Activated naive CD4-positive, alpha-beta T cell treated with anti-CD3 and anti-CD28 coated beads, Interleukin-2, amount 50 U/mL, for 24 hours (primary cell): Measurements from ENCODE around the gene PRSS23.

Source experiments
- H3K27ac Mint-ChIP-seq: one replicate; pipeline ENCODE4 v1.8.0; 2021; ENCODE audit warnings: mild to moderate bottlenecking, mixed read lengths
- H3K27me3 Mint-ChIP-seq: one replicate; pipeline ENCODE4 v1.8.0; 2021; ENCODE audit warnings: mixed read lengths
- H3K36me3 Mint-ChIP-seq: one replicate; pipeline ENCODE4 v1.8.0; 2021; ENCODE audit warnings: mixed read lengths
- H3K4me1 Mint-ChIP-seq: one replicate; pipeline ENCODE4 v1.8.0; 2021; ENCODE audit warnings: mixed read lengths
- H3K4me3 Mint-ChIP-seq: one replicate; pipeline ENCODE4 v1.8.0; 2021; ENCODE audit warnings: mild to moderate bottlenecking, mixed read lengths
- H3K9me3 Mint-ChIP-seq: one replicate; pipeline ENCODE4 v1.8.0; 2021; ENCODE audit warnings: mixed read lengths

PRSS23 gene

DNA sequence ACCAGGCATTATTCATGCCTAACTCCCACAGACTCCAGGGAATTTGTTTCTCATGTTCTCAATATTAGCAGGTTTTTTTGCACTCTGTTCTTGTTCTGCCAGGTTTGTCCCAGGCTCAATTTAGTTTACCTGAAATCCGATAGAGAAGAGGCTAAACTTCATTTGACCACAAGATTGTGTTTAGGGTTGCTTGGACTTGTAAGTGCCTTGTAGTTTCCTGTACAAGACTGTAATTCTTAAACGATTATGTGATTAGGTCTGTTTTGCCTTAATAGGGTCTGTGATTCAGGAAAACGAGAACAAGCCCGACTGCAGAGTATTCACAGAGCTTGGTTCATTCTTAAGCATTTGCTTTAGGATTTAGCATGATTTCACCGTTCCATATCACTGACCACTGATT is 1.8 kb downstream of the PRSS23 start:
- Mint-ChIP-seq H3K36me3 (no peaks in the 10 kb centered on the region), H3K9me3 (no peaks in the 10 kb centered on the region), H3K27ac (no peak overlapping the region), H3K27me3 (peaks cover 30% of the 10 kb centered on the region), H3K4me3 (peak overlapping the region; percentile 59), H3K4me1 (peaks cover 31% of the 10 kb centered on the region)

DNA sequence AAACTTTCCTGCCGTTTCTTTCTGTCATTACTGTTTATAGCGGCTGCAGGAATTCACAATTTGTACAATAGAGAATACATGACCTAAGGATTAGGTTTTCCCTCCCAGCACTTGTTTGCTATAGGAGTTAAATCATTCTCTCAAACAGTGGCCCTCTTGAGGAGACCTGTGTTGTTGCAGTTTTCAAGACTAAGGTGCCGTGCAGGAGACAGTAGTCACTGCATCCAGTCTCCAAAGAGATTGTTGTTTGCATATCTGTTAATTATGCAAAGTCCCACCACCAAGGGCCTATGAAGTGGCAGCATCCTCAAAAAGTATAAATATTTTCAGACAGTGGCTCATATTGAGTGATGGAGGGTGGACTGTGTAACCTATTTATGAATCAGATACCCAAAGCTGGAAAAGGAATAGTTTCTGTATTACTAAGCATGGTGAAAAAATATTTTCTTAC is 2.3 kb downstream of the PRSS23 start:
- Mint-ChIP-seq H3K4me3 (peak overlapping the region; percentile 59), H3K9me3 (no peaks in the 10 kb centered on the region), H3K4me1 (peaks cover 31% of the 10 kb centered on the region), H3K27me3 (peaks cover 32% of the 10 kb centered on the region), H3K27ac (peak overlapping the region; percentile 66), H3K36me3 (no peaks in the 10 kb centered on the region)

DNA sequence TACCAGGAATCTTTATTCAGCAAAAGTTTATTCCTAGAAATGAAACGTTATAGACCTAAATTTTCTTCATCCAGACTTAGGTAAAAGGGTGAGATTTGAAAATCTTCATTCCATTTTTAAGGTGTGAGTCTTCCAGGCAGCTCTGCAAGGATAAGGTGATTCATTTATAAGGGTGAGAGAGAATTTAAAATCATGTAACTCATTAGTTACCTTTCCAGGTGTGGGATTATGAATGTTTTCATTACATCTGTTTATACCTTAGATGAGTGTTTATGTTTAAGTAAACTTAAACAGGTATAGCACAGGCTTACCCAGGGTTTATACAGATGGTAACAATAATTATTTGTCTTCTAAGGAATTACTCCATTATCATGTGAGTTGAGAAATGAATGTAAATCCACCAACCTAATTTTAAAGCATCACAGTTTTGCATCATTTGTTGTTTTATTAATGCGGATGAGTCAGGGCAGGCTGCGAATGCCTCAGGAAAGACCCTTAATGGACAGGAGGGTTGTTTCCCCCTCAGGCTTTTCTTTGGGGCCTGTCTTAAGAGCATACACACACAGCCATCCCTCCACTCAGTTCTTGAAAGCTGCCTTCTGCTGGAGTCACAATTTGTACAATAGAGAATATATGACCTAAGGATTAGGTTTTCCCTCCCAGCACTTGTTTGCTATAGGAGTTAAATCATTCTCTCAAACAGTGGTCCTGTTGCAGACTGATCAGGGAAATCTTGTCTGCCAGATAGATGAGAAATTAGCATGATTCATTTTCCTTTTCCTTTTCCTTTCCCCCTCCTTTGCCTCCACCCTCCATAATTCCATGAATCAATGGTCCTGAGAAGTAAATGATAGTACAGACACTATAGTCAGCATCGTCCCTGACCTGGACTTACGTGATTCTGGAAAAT is 3.0 kb downstream of the PRSS23 start:
- peaks cover 31% of the 10 kb centered on the region for H3K27me3 Mint-ChIP-seq
- H3K9me3 Mint-ChIP-seq = no peaks in the 10 kb centered on the region
- peaks cover 31% of the 10 kb centered on the region for H3K4me1 Mint-ChIP-seq
- peak overlapping the region; percentile 24 for H3K4me3 Mint-ChIP-seq
- H3K36me3 Mint-ChIP-seq = no peaks in the 10 kb centered on the region
- H3K27ac Mint-ChIP-seq = peak overlapping the region; percentile 66

DNA sequence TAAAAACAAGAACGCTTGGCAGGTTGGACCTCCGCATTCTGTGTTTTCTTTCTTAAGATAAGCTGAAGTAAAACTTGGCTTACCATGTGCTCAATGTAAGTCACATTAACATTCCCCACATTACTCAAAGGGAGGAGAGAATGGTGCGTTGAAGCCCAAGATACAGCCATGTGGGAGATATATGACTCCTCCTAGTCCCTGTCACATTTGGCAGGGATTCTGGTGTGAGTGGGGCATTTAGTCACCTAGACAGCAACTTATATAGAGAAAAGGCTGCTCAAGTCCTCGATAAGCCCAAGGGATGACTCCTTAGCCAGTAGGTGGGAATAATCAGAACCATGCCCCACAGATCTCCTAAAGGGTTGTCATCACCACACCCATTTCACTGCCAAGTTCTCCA is 4.6 kb downstream of the PRSS23 start:
- H3K36me3 Mint-ChIP-seq = no peaks in the 10 kb centered on the region
- H3K4me1 Mint-ChIP-seq = peaks cover 31% of the 10 kb centered on the region
- no peaks in the 10 kb centered on the region for H3K9me3 Mint-ChIP-seq
- H3K27me3 Mint-ChIP-seq = peaks cover 26% of the 10 kb centered on the region
- H3K27ac Mint-ChIP-seq = no peak overlapping the region
- H3K4me3 Mint-ChIP-seq = no peak overlapping the region

DNA sequence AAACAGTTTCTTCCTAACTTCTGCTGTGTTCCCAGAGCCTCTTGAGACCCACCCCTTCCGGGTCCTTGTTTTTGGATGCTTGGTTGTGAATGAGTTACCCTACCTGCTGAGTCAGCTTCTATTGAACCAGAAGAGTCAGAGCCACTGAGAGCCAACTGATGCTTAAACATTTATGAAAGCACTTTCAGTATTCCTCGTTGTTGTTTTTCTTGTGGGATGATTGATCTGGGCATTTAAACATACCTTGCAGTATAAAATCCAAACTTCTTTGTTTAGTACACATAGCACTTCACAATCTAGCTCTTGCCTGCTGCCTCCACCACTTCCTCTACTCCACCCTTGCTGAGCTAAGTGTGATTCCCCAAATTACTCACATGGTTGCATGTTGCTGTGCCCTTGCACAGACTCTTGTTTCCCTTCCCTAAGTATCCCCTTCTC is 5.5 kb downstream of the PRSS23 start:
- Mint-ChIP-seq H3K27ac (no peak overlapping the region), H3K27me3 (peaks cover 27% of the 10 kb centered on the region), H3K9me3 (no peaks in the 10 kb centered on the region), H3K36me3 (no peaks in the 10 kb centered on the region), H3K4me1 (peaks cover 31% of the 10 kb centered on the region), H3K4me3 (no peak overlapping the region)

DNA sequence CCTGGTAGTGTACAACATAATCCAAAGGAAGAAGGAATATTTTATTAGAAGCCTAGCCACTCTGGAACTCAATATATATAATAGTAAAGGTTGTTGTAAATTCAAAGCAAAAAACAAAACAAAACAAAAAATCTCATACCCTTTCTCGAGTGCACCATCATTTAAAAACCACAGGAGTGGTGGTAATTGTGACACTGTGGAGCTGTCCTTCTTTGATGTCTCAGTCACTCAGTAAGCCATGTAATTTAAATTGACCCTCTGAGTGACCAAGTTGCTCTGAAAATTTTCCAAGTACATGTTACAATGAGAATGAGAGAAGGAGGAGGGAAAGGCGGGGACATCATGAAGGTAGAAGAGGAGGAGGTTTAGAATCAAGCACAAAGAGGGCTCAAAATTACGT is 6.6 kb downstream of the PRSS23 start:
- H3K4me3 Mint-ChIP-seq = no peak overlapping the region
- peaks cover 31% of the 10 kb centered on the region for H3K4me1 Mint-ChIP-seq
- H3K27ac Mint-ChIP-seq = no peak overlapping the region
- H3K36me3 Mint-ChIP-seq = no peaks in the 10 kb centered on the region
- peaks cover 24% of the 10 kb centered on the region for H3K27me3 Mint-ChIP-seq
- H3K9me3 Mint-ChIP-seq = no peaks in the 10 kb centered on the region

DNA sequence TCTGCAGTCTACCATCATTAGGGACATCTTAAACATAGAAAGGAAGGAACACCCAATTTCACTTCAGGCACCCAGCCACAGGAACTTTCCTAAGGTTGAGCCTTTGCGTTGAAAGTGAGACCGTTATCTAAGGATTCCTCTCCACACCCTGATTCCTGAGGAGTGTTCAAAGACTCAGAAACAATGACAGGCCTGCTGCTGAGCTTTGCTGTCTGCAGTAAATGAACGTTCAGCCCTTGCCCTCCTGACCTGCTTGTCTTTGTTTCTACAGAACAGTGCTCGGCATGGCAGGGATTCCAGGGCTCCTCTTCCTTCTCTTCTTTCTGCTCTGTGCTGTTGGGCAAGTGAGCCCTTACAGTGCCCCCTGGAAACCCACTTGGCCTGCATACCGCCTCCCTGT is 7.0 kb downstream of the PRSS23 start:
- peak overlapping the region; percentile 39 for H3K27ac Mint-ChIP-seq
- H3K9me3 Mint-ChIP-seq = no peaks in the 10 kb centered on the region
- no peaks in the 10 kb centered on the region for H3K36me3 Mint-ChIP-seq
- H3K27me3 Mint-ChIP-seq = peaks cover 20% of the 10 kb centered on the region
- H3K4me1 Mint-ChIP-seq = peaks cover 31% of the 10 kb centered on the region
- no peak overlapping the region for H3K4me3 Mint-ChIP-seq

DNA sequence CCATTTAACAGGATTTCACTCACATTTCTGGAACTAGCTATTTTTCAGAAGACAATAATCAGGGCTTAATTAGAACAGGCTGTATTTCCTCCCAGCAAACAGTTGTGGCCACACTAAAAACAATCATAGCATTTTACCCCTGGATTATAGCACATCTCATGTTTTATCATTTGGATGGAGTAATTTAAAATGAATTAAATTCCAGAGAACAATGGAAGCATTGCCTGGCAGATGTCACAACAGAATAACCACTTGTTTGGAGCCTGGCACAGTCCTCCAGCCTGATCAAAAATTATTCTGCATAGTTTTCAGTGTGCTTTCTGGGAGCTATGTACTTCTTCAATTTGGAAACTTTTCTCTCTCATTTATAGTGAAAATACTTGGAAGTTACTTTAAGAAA is 9.2 kb downstream of the PRSS23 start:
- no peak overlapping the region for H3K4me3 Mint-ChIP-seq
- H3K27me3 Mint-ChIP-seq = peaks cover 11% of the 10 kb centered on the region
- no peak overlapping the region for H3K27ac Mint-ChIP-seq
- no peaks in the 10 kb centered on the region for H3K9me3 Mint-ChIP-seq
- no peaks in the 10 kb centered on the region for H3K36me3 Mint-ChIP-seq
- H3K4me1 Mint-ChIP-seq = peaks cover 14% of the 10 kb centered on the region

DNA sequence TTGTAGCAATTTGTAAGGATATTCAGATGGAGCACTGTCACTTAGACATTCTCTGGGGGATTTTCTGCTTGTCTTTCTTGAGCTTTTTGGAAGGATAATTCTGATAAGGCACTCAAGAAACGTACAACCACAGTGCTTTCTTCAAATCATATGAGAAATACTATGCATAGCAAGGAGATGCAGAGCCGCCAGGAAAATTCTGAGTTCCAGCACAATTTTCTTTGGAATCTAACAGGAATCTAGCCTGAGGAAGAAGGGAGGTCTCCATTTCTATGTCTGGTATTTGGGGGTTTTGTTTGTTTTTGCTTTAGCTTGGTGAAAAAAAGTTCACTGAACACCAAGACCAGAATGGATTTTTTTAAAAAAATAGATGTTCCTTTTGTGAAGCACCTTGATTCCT is 9.9 kb downstream of the PRSS23 start:
- H3K4me1 Mint-ChIP-seq = peaks cover 11% of the 10 kb centered on the region
- H3K36me3 Mint-ChIP-seq = no peaks in the 10 kb centered on the region
- H3K27me3 Mint-ChIP-seq = peaks cover 7% of the 10 kb centered on the region
- peak overlapping the region; percentile 12 for H3K27ac Mint-ChIP-seq
- H3K9me3 Mint-ChIP-seq = no peaks in the 10 kb centered on the region
- no peak overlapping the region for H3K4me3 Mint-ChIP-seq

DNA sequence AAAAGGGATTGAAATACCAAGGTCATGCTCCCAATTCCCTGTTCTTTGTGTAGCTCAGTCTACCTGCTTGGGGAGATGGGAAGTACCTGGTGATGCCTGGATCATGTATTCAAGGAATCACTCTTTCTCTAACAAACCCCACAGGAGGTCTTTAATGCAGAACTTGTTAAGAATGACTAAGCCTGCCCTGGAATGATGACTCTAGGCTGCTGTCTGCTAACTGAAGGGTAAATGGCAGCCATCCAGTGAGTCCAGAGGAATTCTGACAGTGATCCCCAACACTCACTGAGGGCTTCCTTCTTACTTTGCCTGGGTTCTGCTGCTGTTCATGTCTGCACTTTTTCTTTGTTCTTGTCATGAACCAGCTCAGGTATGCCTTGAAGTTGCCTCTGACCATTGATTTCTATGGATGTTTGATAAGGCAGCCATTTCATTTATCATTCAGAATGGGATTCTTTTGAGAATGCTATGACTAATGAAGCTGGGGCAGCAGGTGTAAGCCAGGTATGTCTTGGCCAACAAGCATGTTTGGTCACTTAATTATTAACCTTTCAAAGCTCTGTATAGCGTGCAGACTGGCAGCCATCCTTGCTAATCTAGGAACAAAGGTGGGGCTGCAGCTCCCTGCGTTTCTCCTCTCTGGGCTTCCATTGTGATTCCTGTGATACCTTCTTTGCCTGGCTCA is 11.4 kb downstream of the PRSS23 start:
- Mint-ChIP-seq H3K27me3 (peaks cover 9% of the 10 kb centered on the region), H3K4me3 (no peak overlapping the region), H3K27ac (no peak overlapping the region), H3K4me1 (peaks cover 4% of the 10 kb centered on the region), H3K36me3 (no peaks in the 10 kb centered on the region), H3K9me3 (no peaks in the 10 kb centered on the region)

DNA sequence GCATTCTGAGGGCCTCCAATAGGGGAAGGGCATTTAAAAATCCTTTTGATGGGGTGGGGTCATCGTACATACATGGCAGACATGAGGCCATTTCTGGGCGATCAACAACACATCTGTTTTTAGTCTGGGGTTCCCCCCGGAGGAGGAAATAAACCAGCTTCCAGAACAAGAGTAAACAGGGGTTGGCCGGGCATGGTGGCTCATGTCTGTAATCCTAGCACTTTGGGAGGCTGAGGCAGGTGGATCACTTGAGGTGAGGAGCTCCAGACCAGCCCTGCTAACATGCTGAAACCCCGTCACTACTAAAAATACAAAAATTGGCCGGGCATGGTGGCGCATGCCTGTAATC is 12.0 kb downstream of the PRSS23 start:
- Mint-ChIP-seq H3K27ac (no peak overlapping the region), H3K4me3 (no peak overlapping the region), H3K9me3 (no peaks in the 10 kb centered on the region), H3K27me3 (peaks cover 11% of the 10 kb centered on the region), H3K36me3 (no peaks in the 10 kb centered on the region), H3K4me1 (no peaks in the 10 kb centered on the region)

DNA sequence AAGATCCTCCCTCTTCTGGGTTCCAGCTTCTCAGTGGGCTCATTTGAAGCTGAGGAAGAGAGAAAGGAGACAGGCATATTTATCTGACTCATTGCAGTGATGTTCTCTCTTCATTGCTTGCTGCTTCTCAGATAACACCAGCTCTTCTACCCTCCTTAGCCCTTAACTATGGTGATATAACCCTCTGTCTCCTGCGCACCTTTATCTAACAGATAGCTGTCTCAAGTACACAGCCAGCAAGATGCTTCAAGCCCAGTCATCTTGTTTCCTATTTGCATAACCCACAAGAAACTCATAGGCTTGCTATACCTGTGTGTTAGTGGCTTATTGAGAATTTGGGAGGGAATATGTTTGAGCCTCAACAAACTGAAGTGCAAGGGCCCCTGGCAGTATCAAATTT is 12.6 kb downstream of the PRSS23 start:
- H3K27me3 Mint-ChIP-seq = peaks cover 9% of the 10 kb centered on the region
- no peak overlapping the region for H3K4me3 Mint-ChIP-seq
- H3K4me1 Mint-ChIP-seq = no peaks in the 10 kb centered on the region
- no peak overlapping the region for H3K27ac Mint-ChIP-seq
- no peaks in the 10 kb centered on the region for H3K36me3 Mint-ChIP-seq
- H3K9me3 Mint-ChIP-seq = no peaks in the 10 kb centered on the region

DNA sequence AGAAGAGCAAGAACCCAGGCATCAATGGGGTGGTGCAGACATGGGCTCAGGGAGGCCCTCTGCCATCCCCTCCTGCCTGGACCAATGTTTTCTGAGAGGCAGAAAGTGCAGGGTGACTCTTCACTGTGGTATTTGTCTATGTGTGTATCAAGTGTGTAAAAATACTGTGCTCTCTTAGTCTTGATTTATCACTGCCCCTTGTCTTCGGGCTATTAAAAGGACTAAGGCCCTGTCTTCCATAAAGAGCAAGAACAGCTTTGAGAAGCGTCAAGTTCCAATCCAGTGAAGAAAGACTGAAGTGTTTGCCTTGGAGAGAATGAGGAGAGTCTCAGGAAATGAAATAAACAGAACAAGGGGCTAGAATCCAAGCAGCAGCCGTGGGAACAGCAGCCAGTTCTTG is 14.4 kb downstream of the PRSS23 start:
- no peak overlapping the region for H3K27ac Mint-ChIP-seq
- no peaks in the 10 kb centered on the region for H3K36me3 Mint-ChIP-seq
- peaks cover 7% of the 10 kb centered on the region for H3K4me1 Mint-ChIP-seq
- no peaks in the 10 kb centered on the region for H3K9me3 Mint-ChIP-seq
- no peak overlapping the region for H3K4me3 Mint-ChIP-seq
- peaks cover 11% of the 10 kb centered on the region for H3K27me3 Mint-ChIP-seq

DNA sequence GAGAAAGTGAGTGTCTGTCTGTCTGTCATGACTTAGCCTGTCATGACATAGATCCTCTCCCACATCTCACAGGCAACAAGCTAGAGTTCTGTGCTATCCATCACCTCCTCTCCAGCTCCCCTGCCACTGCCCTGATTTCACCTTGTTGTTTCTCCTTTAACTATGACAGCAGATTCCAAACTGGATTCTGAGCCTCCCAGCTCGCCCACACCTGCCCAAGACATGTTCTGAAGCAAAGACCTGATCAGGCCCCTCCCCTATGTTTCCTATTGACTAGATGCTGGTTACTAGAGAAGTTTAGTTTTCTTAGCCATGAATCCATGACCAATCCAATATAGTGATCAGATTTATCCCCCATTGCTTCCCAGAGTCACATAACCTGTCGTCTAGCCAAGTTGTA is 15.4 kb downstream of the PRSS23 start:
- H3K27me3 Mint-ChIP-seq = peaks cover 6% of the 10 kb centered on the region
- no peak overlapping the region for H3K4me3 Mint-ChIP-seq
- H3K36me3 Mint-ChIP-seq = no peaks in the 10 kb centered on the region
- H3K9me3 Mint-ChIP-seq = no peaks in the 10 kb centered on the region
- peaks cover 7% of the 10 kb centered on the region for H3K4me1 Mint-ChIP-seq
- no peak overlapping the region for H3K27ac Mint-ChIP-seq

DNA sequence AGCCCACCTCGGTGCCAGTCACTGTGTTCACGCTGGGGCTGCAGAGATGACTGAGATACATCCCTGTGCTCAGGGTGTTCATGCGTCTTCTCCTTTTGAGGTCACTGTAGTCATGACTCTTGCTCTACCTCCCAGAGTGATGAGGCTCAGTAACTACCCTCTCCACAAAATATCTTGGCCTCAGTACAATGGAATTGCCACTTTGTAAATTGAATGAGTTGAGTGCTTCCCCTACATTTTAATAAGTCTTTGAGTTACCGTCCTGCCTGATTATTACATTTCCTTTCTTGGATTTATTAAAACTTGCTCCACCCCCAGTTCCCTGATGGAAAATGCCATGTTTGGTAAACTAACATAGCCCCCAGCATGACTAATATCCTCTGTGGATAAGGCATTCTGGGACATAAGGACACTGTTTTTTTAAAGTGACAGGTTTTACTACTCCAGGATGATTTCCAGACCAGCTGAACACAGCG is 15.9 kb downstream of the PRSS23 start:
- Mint-ChIP-seq H3K36me3 (no peaks in the 10 kb centered on the region), H3K27ac (no peak overlapping the region), H3K9me3 (no peaks in the 10 kb centered on the region), H3K4me3 (no peak overlapping the region), H3K4me1 (peaks cover 7% of the 10 kb centered on the region), H3K27me3 (peaks cover 6% of the 10 kb centered on the region)
